Suprapubic skin (tissue), 4 donors: ENCODE results near the gene CCDC201.

Source experiments
- CTCF ChIP-seq, 2 donors: fragments of 200-600 bp in 1 of 2; fragments of 450-650 bp in 1 of 2; sonication (generic) in 1 of 2; IDR thresholded peaks; one replicate each; pipeline ENCODE4 v1.5.1; 2016 to 2019; ENCODE audit warnings: antibody characterized with exemption in 2 of 2, mild to moderate bottlenecking in 1 of 2, moderate library complexity in 1 of 2
- EP300 ChIP-seq: sonication (generic); formaldehyde crosslinking; IDR thresholded peaks from one replicate; pipeline ENCODE4 v1.6.1; 2017; ENCODE audit warnings: antibody characterized with exemption
- POLR2AphosphoS5 ChIP-seq, 3 donors: sonication (generic); formaldehyde crosslinking; IDR thresholded peaks; one replicate each; pipeline ENCODE4 v1.6.1; 2017; ENCODE audit warnings: antibody characterized with exemption in 3 of 3

DNA sequence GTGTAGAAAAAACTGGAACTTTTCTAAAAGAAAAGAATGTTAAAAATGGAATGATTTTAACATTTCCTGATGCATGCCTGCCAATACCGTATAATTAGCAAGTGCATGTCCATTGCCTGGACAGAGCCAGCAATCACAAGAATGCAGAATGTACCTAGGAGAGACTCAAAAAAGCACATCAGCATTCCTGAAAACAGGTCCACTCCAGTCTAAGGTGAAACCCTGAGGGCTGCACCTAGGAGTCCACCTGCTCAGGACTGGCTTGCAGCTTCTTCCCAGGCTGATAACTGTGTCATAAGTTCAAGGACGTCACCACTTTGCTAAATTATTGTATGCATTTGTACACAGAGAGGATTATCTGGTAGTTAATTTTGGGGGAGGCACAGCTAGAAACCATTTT is 5.4 kb downstream of the CCDC201 start:
- no peak for TF ChIP-seq CTCF (IDR thresholded peaks at IDR 0.05)
- TF ChIP-seq EP300: no peak
- no peak for TF ChIP-seq POLR2AphosphoS5 (IDR thresholded peaks at IDR 0.05)
